ENCODE measurements around the gene ANKFY1.

Gene ANKFY1

GRCh38 chr17:4136373-4136772 lies 127.4 kb downstream of the ANKFY1 start:
- Mint-ChIP-seq H3K4me1 (peaks cover 45% of the 10 kb centered on the region), H3K9me3 (no peaks in the 10 kb centered on the region), H3K4me3 (no peak overlapping the region), H3K36me3 (peaks cover 8% of the 10 kb centered on the region), H3K27me3 (no peaks in the 10 kb centered on the region), H3K27ac (no peak overlapping the region)
- DNase-seq (ENCODE audit: low spot score in 2 of 2) (no peak), ATAC-seq (ENCODE audit: low read depth) (no peak)

GRCh38 chr17:4135489-4135888 lies 128.3 kb downstream of the ANKFY1 start:
- Mint-ChIP-seq H3K27ac (no peak overlapping the region), H3K4me1 (peaks cover 44% of the 10 kb centered on the region), H3K36me3 (peaks cover 12% of the 10 kb centered on the region), H3K27me3 (no peaks in the 10 kb centered on the region), H3K4me3 (no peak overlapping the region), H3K9me3 (no peaks in the 10 kb centered on the region)
- ATAC-seq (ENCODE audit: low read depth) (no peak), DNase-seq (ENCODE audit: low spot score in 2 of 2) (no peak)

DNA sequence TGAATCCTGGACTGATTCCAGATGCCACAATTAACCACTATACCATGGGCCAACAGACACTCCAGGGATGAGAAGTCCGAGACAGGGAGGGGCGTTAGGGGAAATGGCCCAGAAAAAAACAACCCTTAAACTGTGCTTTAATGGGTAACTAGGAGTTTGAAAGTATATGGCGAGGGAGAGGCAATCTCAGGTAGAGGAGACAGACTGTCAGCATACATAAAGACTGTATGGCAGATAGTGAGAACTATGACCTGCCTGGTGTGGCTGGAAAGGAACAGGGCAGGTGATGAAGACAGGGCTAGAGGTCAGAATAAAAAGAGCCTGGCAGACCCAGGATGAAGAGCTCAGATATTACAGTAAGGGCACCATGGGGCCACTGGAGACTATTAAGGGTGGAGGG lies 129.1 kb downstream of the ANKFY1 start:
- no peaks in the 10 kb centered on the region for H3K9me3 Mint-ChIP-seq
- H3K27me3 Mint-ChIP-seq, result no peaks in the 10 kb centered on the region
- H3K4me3 Mint-ChIP-seq, result no peak overlapping the region
- H3K27ac Mint-ChIP-seq, result no peak overlapping the region
- H3K36me3 Mint-ChIP-seq, result peaks cover 11% of the 10 kb centered on the region
- H3K4me1 Mint-ChIP-seq, result peaks cover 39% of the 10 kb centered on the region
- no peak for ATAC-seq (ENCODE audit: low read depth)
- no peak for DNase-seq (ENCODE audit: low spot score in 2 of 2)

DNA sequence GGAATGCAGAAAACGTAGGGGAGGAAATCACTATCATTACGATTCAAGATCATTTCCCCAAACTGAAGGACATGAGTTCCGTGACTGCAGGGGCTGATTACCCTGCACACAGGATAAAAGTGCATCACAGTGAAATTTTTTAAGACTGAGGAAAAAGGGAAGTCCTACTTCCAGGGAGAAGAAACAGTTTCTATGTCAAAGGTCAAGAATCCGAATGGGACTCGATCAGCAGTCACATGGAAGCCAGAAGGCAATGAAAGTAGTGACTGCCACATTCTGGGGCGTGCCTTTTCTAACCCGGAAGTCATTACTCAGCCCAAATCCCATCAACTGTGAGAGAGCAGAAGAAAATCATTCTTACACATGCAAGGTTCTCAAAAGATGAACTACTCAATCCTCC lies 133.1 kb downstream of the ANKFY1 start:
- H3K4me3 Mint-ChIP-seq, result no peak overlapping the region
- H3K27ac Mint-ChIP-seq, result no peak overlapping the region
- H3K27me3 Mint-ChIP-seq, result no peaks in the 10 kb centered on the region
- H3K36me3 Mint-ChIP-seq, result peaks cover 13% of the 10 kb centered on the region
- H3K9me3 Mint-ChIP-seq, result no peaks in the 10 kb centered on the region
- ATAC-seq (ENCODE audit: low read depth) (no peak), DNase-seq (ENCODE audit: low spot score in 2 of 2) (no peak)
- H3K4me1 Mint-ChIP-seq, result peaks cover 40% of the 10 kb centered on the region

- H3K27me3 Mint-ChIP-seq, result no peaks in the 10 kb centered on the region
- H3K4me1 Mint-ChIP-seq, result peaks cover 33% of the 10 kb centered on the region
- ATAC-seq (ENCODE audit: low read depth), result no peak
- H3K9me3 Mint-ChIP-seq, result no peaks in the 10 kb centered on the region
- H3K27ac Mint-ChIP-seq, result no peak overlapping the region
- no peak for DNase-seq (ENCODE audit: low spot score in 2 of 2)
- peaks cover 21% of the 10 kb centered on the region for H3K36me3 Mint-ChIP-seq
- no peak overlapping the region for H3K4me3 Mint-ChIP-seq
Observed at GRCh38 chr17:4127555-4127954, 136.2 kb downstream of the ANKFY1 start.

DNA sequence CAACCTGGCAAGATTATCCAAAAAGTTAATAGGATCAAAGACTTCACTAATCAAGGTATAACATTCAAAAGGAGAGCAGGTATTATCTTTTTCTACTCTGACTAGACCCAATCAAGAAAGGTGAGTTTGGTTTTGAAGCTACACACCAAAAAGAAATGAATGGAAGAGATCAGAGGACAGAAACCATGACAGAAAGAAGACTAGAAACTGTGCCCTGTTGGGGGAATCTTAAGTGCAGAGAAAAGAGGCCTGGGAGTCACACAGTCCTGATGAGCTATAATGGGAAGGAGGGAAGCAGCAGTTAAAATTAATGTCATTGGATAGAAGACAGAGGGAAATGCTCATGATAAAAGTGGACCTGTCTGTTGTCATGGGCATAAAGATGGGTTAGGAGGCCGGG lies 138.2 kb downstream of the ANKFY1 start:
- Mint-ChIP-seq H3K27ac (peak overlapping the region; percentile 18), H3K4me1 (peaks cover 25% of the 10 kb centered on the region), H3K27me3 (no peaks in the 10 kb centered on the region), H3K4me3 (no peak overlapping the region), H3K9me3 (no peaks in the 10 kb centered on the region), H3K36me3 (peaks cover 18% of the 10 kb centered on the region)
- DNase-seq (ENCODE audit: low spot score in 2 of 2) (no peak), ATAC-seq (ENCODE audit: low read depth) (no peak)

DNA sequence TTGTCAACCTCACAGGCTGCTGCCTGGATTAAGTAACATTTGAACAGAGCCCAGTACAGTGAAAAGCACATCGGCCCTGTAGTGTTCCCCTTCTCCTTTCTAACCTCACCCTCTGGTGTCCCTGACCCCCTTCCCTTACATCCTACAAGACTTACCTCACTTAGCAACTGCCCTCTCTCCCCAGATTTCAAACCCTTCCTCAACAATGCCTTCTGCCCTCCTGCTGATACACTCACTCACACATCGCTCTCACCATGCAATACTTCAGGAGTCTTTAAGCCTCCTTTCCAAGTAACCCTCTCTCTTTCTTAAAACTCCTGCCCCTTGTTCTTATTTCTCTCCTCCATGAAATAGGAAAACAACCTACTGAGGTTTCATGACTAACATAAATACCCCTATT lies 138.8 kb downstream of the ANKFY1 start:
- Mint-ChIP-seq H3K27ac (peak overlapping the region; percentile 18), H3K4me3 (no peak overlapping the region), H3K27me3 (no peaks in the 10 kb centered on the region)

GRCh38 chr17:4120332-4120731 lies 143.4 kb downstream of the ANKFY1 start:
- Mint-ChIP-seq H3K36me3 (peaks cover 17% of the 10 kb centered on the region), H3K4me1 (peaks cover 9% of the 10 kb centered on the region), H3K9me3 (no peaks in the 10 kb centered on the region), H3K27me3 (no peaks in the 10 kb centered on the region), H3K4me3 (no peak overlapping the region), H3K27ac (no peak overlapping the region)
- ATAC-seq (ENCODE audit: low read depth), result no peak
- DNase-seq (ENCODE audit: low spot score in 2 of 2), result no peak

More for the DNA sequence above, 138.8 kb downstream of the ANKFY1 start:
- Mint-ChIP-seq H3K4me1 (peaks cover 22% of the 10 kb centered on the region), H3K9me3 (no peaks in the 10 kb centered on the region), H3K36me3 (peaks cover 15% of the 10 kb centered on the region)
- DNase-seq (ENCODE audit: low spot score in 2 of 2), result no peak
- ATAC-seq (ENCODE audit: low read depth), result no peak

- H3K4me3 Mint-ChIP-seq, result no peak overlapping the region
- H3K36me3 Mint-ChIP-seq, result peaks cover 18% of the 10 kb centered on the region
- DNase-seq (ENCODE audit: low spot score in 2 of 2) (no peak), ATAC-seq (ENCODE audit: low read depth) (no peak)
- no peaks in the 10 kb centered on the region for H3K9me3 Mint-ChIP-seq
- H3K4me1 Mint-ChIP-seq, result peaks cover 4% of the 10 kb centered on the region
- H3K27ac Mint-ChIP-seq, result peak overlapping the region; percentile 60
- no peaks in the 10 kb centered on the region for H3K27me3 Mint-ChIP-seq
Observed at GRCh38 chr17:4119299-4119698, 144.5 kb downstream of the ANKFY1 start.

DNA sequence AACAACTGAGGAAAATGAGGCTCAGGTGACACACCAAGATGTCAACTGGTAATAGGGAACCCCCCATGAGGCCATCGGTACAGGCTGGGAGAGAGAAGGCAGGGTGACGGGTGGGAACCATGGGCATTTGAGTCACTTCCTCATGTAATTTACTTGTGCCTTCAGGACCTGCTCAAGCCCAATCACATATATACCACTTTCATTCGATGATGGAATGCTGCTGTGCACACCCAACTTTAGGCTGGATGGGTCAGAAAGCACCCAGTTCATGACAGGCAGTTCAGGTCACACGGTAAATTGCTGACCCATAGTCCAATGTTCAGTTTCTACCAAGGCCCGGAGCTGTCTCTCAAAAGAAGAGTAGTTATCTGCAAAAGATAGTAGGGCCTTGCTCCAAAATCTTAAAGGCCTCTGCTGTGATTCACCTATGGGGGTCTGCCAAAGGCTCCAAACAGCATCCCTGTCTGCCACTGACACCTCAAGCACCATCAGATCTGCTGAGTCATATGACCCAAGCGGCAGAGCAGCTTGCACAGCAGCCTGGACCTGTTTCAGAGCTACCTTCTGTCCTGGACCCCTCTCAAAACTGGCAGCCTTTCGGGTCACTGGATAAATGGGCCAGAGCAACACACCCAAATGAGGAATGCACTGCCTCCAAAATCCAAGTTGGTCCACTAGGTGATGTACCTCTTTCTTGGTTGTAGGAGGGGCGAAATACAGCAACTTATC lies 145.6 kb downstream of the ANKFY1 start:
- no peak overlapping the region for H3K4me3 Mint-ChIP-seq
- DNase-seq (ENCODE audit: low spot score in 2 of 2) (no peak), ATAC-seq (ENCODE audit: low read depth) (no peak)
- peaks cover 4% of the 10 kb centered on the region for H3K4me1 Mint-ChIP-seq
- no peaks in the 10 kb centered on the region for H3K27me3 Mint-ChIP-seq
- H3K36me3 Mint-ChIP-seq, result peaks cover 13% of the 10 kb centered on the region
- peak overlapping the region; percentile 60 for H3K27ac Mint-ChIP-seq
- H3K9me3 Mint-ChIP-seq, result no peaks in the 10 kb centered on the region

GRCh38 chr17:4116516-4116915 lies 147.3 kb downstream of the ANKFY1 start:
- H3K4me3 Mint-ChIP-seq, result no peak overlapping the region
- DNase-seq (ENCODE audit: low spot score in 2 of 2), result no peak
- H3K27me3 Mint-ChIP-seq, result no peaks in the 10 kb centered on the region
- H3K27ac Mint-ChIP-seq, result no peak overlapping the region
- peaks cover 4% of the 10 kb centered on the region for H3K4me1 Mint-ChIP-seq
- ATAC-seq (ENCODE audit: low read depth), result no peak
- H3K36me3 Mint-ChIP-seq, result peaks cover 19% of the 10 kb centered on the region
- H3K9me3 Mint-ChIP-seq, result no peaks in the 10 kb centered on the region

Measured in memory B cell (primary cell).